NCI-H2227 (cell line): Measurements from ENCODE around the gene ATP2B2.
"Not testable (repeated sequence)": the region's sequence is repeated elsewhere in the genome, so short reads cannot be mapped to it uniquely, and the experiment has no call there.

Experiments
- DNase-seq: peaks from one replicate; lab custom pipeline; 2025; ENCODE audit not compliant: unreplicated experiment; lab: John Stamatoyannopoulos, UW

ATP2B2 gene

GRCh38 chr3:10505050-10505790 lies at the start of gene ATP2B2:
Gene ATP2B2, minus strand, starts transcription at chr3:10505586. Its CDS starts 56,043 bp downstream, at chr3:10449543.
- DNase-seq: peak; percentile 71

GRCh38 chr3:10554746-10555145 lies 49.4 kb upstream of the ATP2B2 start:
- no peak for DNase-seq

GRCh38 chr3:10554236-10554611 lies 48.8 kb upstream of the ATP2B2 start:
- DNase-seq: no peak

GRCh38 chr3:10553591-10554235 lies 48.3 kb upstream of the ATP2B2 start:
- peak; percentile 55 for DNase-seq

GRCh38 chr3:10552631-10552943 lies 47.2 kb upstream of the ATP2B2 start:
- no peak for DNase-seq

- no peak for DNase-seq
Observed at GRCh38 chr3:10551821-10552630, 46.6 kb upstream of the ATP2B2 start.

GRCh38 chr3:10551139-10551538 lies 45.8 kb upstream of the ATP2B2 start:
- DNase-seq: no peak

- no peak for DNase-seq
Observed at GRCh38 chr3:10550705-10551104, 45.3 kb upstream of the ATP2B2 start.

GRCh38 chr3:10549617-10550230 lies 44.3 kb upstream of the ATP2B2 start:
- DNase-seq: no peak

GRCh38 chr3:10548992-10549391 lies 43.6 kb upstream of the ATP2B2 start:
- no peak for DNase-seq

- no peak for DNase-seq
Observed at GRCh38 chr3:10547841-10548783, 42.7 kb upstream of the ATP2B2 start.

GRCh38 chr3:10547413-10547812 lies 42.0 kb upstream of the ATP2B2 start:
- no peak for DNase-seq

- no peak for DNase-seq
Observed at GRCh38 chr3:10546820-10547263, 41.5 kb upstream of the ATP2B2 start.

GRCh38 chr3:10546181-10546624 lies 40.8 kb upstream of the ATP2B2 start:
- no peak for DNase-seq

- no peak for DNase-seq
Observed at GRCh38 chr3:10542518-10542917, 37.1 kb upstream of the ATP2B2 start.

- DNase-seq: not testable (repeated sequence)
Observed at GRCh38 chr3:10540347-10540746, 35.0 kb upstream of the ATP2B2 start.

- no peak for DNase-seq
Observed at GRCh38 chr3:10534066-10534465, 28.7 kb upstream of the ATP2B2 start.

- DNase-seq: no peak
Observed at GRCh38 chr3:10533737-10534023, 28.3 kb upstream of the ATP2B2 start.

- no peak for DNase-seq
Observed at GRCh38 chr3:10532939-10533736, 27.8 kb upstream of the ATP2B2 start.

- no peak for DNase-seq
Observed at GRCh38 chr3:10531031-10531430, 25.6 kb upstream of the ATP2B2 start.
